Measurements from ENCODE around the gene AIFM3.

Gene AIFM3

GRCh38 chr22:21025763-21026755, 59.0 kb downstream of the AIFM3 start:
- DNase-seq (ENCODE audit: low spot score) = no peak
- no peak for FAIRE-seq

GRCh38 chr22:21026783-21027692, 60.0 kb downstream of the AIFM3 start:
- FAIRE-seq = no peak
- DNase-seq (ENCODE audit: low spot score) = no peak

GRCh38 chr22:21028277-21029251, 61.5 kb downstream of the AIFM3 start:
- no peak for DNase-seq (ENCODE audit: low spot score)
- no peak for FAIRE-seq

GRCh38 chr22:21029486-21030025, 62.5 kb downstream of the AIFM3 start:
- DNase-seq (ENCODE audit: low spot score) = no peak
- FAIRE-seq = no peak

- DNase-seq (ENCODE audit: low spot score) (no peak), FAIRE-seq (no peak)
These were observed 63.0 kb downstream of the AIFM3 start for GRCh38 chr22:21030032-21030431.

Data from RCC 7860 (cell line).